ENCODE measurements around the gene GPR152.
"Not testable (repeated sequence)": the region's sequence is repeated elsewhere in the genome, so short reads cannot be mapped to it uniquely, and the experiment has no call there.

The GPR152 gene

DNA sequence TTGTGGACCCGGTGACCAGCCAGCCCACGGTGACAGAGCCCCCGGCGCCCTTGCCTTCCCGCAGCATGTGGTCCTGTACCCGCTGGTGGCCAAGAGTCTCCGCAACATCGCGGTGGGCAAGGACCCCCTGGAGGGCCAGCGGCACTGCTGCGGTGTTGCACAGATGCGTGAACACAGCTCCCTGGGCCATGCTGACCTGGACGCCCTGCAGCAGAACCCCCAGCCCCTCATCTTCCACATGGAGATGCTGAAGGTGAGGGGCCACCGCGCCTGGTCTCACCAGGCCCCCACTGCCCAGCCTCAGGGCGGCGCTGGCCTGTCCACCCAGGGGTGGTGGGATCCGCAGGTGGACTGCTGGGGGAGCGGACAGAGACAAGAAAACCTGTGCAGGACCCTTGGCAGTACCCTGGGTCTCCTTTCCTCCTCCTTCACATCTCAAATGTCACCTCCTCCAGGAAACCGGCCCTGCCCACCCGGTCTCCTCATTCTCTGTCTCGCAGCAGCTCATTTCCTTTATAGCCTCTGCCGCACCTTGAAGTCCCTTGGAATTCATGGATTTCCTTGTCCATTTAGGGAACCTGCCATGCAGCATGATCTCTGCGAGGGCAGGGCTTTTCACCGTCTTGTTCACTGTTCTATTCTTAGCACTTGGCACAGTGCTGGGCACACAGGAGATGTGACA lies 36.8 kb upstream of the GPR152 start:
- no peak for DNase-seq (ENCODE audit: low spot score)

DNA sequence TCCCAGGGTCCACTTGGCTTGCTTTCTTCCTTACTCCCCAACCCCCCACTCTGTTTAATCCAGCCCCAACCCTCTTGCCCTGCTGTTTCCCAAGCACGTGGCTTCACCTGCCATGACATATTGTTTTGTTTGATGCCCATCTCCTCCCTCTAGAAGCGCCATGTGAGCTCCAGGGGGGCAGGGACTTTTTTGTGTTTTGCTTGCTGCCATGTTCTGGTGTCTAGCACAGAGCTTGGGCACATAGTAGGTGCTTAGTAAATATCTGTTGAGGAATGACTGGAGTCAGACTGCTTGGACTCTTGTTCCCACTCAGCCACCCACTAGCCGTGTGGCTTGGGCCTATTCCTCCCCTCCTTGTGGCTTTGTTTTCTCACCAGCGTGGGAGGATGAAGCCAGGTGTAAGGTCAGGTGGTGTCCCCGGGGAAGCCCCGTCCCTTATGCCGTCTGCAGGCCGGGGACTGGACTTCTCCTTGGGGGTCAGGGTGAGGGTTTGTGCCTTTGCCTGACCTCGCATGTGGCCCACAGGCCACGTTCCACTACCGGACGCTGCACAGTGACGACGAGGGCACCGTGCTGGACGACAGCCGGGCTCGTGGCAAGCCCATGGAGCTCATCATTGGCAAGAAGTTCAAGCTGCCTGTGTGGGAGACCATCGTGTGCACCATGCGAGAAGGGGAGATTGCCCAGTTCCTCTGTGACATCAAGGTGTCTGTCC lies 34.1 kb upstream of the GPR152 start:
- no peak for DNase-seq (ENCODE audit: low spot score)

DNA sequence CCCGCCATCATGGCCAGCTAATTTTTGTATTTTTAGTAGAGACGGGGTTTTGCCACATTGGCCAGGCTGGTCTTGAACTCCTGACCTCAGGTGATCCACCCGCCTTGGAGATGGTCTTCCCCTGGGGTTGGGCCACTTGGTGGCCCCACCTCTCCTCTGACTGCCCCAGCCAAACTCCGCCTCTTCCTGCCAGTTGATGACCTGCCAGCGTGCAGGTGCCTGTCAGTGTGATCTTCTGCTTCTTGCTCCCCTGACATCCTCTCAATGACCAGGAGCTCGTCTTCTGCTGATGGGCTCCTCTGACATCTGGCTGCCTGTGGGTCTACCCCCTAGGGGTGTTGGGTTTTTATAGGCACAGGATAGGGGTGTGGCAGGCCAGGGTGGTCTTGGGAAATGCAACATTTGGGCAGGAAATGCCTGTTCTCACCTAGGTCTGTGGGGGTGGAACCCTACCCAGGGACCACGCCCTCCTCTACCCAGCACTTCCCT lies 33.4 kb upstream of the GPR152 start:
- DNase-seq (ENCODE audit: low spot score): peak; percentile 54

DNA sequence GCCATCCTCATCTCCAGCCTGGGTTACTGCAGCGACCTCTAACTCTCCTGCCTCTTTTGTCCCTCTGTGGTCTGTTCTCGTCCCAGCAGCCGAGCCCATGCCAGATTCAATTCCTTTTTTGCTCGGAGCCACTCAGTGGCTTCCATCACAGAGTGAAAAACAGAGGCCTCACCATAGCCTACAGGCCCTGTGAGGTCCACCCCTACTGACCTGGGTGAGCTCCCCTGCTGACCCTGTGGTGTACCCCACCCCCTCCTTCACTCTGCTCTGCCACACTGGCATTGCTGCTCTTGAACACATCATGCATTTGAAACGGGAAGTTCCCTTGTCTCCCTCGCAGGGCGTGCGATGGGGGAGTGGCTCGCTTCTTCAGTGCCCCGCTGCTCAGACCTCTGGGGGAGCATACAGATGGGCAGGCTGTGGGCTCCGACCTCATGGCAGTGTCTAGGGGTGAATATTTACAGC lies 32.4 kb upstream of the GPR152 start:
- DNase-seq (ENCODE audit: low spot score): peak; percentile 60

DNA sequence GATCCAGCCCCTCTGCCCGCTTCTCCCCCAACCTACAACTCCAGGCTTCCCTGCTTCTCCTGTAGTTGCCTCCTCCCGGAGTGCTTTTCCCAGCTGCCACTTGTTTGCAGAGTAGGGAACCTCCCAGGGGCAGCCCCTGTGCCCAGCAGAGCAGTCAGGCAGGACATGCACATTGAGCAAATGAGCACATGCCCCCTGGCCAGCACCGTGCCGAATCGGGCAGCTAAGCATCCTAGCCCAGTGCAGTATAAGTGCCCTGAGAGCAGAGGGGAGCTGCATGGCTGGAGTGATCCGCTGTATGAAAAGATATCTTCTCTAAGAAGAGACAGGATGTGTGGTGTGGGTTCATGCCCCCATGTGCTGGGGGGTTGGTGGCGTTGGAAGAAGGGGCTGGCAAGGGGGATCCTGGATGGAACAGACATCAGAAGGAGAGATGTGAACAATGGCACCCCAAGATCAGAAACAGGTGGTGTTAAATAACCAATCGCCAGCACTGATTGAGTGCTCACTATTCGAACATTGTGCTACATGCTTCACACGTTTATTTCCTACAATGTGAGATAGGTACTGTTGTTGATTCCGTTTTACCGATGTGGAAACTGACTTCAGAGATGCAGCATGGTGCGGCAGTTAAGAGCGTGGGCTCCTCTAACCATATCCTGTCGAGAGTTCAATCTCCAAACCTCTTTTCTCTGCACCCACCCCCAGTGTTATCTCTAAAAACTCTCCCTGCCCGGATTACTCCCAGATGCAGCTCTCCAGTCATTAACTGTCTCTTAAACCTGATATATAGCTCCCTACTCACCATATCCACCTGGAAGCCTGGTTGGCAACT lies 31.5 kb upstream of the GPR152 start:
- peak; percentile 43 for DNase-seq (ENCODE audit: low spot score)

DNA sequence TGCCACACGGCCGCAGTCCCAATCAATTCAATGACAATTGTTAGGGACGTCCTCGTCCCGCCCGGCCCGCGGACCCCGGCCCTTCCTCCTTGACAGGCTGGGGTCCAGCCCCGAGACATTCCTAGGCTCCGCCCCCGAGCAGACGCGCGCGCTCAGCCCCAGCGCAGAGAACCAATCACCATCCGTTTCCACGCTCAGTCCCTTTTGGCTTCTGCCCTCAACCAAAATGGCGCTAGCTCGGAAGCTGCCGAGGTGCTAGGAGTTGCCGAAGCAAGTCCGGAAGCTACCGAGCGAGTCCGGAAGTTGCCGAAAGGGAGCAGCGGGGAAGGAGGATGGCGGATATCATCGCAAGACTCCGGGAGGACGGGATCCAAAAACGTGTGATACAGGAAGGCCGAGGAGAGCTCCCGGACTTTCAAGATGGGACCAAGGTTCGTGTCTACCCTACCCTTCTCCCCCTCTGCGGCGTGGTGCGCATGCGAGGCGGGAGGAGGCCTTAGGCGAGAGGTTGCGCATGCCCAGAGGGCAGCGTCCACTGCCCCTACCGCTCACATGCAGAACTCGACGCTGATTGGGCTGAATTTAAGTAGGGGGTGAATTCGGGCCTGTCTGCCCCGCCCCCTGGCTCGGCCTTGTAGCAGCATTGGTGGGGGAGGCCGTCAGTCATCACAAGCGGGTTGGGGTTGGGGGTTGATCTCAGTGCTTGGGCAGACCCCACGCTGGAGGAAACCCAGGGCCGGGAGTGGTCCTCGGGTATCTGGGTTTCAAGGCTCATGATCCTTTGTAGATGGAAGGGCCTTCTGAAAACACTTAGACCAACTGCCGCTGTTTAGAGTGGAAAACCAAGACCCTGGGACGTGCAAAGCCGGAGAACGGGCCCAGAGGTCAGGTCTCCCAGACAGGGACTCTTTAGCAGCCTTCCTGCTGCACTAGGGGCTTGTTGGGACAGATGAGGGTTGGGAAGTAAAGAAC lies 30.6 kb upstream of the GPR152 start, which contains the start of gene AIP:
Gene AIP (plus strand): TSS at position 200 of the 972 bp plus-strand sequence. CDS start 133 bp downstream, at position 333.
- DNase-seq (ENCODE audit: low spot score): peak; percentile 98

DNA sequence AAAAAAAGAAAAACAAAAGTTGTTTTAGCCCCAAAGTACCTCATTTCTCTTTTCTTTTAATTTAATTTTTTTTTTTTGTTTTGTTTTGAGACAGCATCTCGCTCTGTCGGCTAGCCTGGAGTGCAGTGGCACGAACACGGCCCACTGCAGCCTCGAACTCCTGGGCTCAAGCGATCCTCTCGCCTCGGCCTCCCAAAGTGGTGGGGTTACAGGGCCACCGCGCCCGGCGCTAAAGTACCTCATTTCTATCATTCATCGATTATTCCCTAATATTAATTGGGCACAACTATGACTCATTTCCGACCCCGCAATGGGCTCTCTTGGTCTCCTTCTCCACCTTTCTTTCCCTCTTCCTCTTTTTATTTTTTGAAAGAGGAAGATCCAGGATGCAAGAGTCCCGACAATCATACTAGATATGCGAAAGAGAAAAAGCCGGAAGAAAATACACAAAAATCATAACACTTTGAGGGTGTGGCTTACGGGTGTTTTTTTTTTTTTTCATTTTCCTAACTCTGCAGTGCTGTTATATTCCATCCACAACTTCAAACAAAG lies 29.8 kb upstream of the GPR152 start:
- no peak for DNase-seq (ENCODE audit: low spot score)

DNA sequence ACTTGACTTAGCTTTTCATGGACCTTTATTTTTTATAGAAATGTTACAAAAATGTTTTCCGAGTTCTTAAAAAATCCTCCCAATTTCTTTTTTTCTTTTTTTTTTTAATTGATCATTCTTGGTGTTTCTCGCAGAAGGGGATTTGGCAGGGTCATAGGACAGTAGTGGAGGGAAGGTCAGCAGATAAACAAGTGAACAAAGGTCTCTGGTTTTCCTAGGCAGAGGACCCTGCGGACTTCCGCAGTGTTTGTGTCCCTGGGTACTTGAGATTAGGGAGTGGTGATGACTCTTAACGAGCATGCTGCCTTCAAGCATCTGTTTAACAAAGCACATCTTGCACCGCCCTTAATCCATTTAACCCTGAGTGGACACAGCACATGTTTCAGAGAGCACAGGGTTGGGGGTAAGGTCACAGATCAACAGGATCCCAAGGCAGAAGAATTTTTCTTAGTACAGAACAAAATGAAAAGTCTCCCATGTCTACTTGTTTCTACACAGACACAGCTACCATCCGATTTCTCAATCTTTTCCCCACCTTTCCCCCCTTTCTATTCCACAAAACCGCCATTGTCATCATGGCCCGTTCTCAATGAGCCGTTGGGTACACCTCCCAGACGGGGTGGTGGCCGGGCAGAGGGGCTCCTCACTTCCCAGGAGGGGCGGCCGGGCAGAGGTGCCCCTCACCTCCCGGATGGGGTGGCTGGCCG lies 25.0 kb upstream of the GPR152 start:
- not testable (repeated sequence) for DNase-seq (ENCODE audit: low spot score)

DNA sequence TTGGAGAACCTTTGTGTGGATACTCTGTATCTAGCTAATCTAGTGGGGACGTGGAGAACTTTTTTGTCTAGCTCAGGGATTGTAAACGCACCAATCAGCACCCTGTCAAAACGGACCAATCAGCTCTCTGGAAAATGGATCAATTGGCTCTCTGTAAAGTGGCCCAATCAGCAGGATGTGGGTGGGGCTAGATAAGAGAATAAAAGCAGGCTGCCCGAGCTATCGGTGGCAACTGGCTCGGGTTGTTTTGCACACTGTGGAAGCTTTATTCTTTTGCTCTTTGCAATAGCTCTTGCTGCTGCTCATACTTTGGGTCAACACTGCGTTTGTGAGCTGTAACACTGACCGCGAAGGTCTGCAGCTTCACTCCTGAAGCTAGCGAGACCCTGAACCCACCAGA lies 24.2 kb upstream of the GPR152 start:
- not testable (repeated sequence) for DNase-seq (ENCODE audit: low spot score)

DNA sequence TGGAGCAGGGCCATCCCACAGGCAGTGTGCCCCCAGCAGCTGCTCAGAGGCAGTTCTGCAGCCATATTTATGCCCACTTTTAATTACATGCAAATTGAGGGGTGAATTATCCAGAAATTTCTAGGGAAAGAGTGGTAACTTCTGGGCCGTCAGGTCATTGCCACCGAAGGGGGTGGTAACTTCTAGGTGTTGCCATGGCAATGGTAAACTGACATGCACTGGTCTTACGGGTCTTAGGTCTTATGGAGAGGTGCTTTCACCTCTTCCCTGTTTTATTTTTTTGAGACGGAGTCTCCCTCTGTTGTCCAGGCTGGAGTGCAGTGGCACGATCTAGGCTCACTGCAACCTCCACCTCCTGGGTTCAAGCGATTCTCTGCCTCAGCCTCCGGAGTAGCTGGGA lies 20.4 kb upstream of the GPR152 start:
- DNase-seq (ENCODE audit: low spot score): no peak

DNA sequence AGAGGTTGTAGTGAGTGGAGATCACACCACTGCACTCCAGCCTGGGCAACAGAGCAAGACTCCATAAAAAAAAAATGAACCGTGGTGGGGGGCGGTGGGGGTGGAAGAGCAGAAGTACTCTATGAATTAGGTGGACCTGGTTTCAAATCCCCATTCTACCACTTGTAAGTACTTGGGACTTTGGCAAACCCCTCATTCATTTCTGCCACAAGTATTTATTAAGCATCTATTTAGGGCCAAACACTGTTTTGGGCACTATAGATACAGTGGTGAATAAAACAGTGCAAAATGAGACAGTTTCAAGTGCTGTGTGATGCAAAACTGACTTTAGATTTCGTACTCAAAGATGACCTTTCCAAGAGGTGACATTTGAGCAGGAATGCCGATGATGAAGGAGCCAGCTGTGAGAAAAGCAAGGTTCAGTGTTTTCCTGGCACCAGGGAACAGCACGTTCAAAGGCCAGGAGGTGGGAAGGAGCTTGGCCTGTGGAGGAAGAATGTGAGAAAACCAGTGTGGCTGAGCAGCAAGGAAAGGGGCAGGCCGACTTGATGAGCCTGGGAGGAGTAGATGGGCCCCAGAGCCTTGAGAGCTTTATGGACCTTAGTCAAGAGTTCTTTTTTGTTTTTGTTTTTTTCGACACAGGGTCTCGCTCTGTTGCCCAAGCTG lies 17.9 kb upstream of the GPR152 start:
- DNase-seq (ENCODE audit: low spot score): no peak

DNA sequence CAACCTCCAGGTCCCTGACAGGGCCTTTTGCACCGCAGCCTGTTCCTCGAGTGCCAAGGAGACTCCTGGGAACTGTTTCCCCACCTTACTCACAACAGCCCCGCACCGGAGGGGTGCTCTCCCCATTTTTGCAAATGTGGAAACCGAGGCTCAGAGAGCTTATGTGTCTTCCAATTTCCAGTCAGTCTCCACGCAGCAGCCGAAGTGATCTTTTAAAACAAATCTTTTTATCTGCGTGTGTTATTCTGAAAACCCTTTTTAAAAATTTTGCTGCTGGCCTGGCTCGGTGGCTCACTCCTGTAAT lies 16.9 kb upstream of the GPR152 start:
- DNase-seq (ENCODE audit: low spot score): no peak

DNA sequence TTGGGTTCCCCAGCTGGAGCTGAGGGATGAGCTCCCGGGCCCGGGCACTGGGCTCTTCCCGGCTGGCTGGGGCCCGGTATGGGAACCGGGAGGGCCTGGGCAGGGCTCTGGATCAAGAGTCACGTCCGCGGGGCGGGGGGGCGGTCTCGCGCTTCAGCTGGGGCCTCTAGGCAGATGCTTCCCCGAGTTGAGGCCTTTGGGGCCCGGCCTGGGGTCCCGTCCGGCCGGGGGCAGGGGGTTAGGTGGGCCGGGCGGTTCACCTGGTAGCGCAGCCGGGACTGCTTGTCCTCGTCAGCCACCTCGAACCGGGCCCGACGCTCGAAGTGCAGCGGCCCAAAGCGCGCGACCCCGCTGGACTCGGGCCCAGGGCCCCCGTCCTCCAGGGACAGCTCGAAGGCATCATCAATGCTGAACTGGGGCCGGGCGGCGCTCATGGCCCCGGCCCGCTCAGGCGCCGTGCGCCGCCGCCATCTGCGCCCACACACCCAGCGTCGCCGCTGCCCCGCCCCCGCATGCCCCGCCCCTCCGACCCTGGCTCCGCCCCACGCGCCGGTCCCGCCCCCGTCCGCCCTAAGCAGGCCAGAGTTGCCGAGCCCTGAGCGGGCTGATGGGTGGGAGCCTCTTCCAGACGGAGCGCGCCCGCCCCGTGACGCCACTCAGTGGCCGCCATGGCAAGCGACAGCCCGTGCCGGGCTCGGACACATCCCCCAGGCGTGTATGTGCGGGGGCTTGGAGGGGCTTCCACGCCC lies 16.4 kb upstream of the GPR152 start, which contains the start of gene TMEM134:
Gene TMEM134 (minus strand): TSS at position 493 of the 749 bp plus-strand sequence. CDS start 59 bp downstream, at position 434.
- peak; percentile 93 for DNase-seq (ENCODE audit: low spot score)

DNA sequence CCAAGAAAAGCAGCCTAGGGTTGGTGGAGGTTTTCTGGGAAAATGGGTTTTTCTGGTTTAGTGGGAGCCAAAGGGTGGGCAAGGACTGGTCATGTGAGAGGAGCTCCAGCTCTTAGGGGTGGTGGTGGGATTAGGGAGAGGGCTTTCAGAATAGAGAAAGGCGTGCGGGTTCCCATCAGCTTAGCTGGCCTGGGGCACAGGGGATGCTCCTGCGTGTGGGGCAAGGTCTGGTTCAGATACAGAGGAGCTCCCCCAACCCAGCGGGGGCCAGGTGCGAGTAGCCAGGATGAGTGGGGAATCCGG lies 15.9 kb upstream of the GPR152 start:
- DNase-seq (ENCODE audit: low spot score): no peak

DNA sequence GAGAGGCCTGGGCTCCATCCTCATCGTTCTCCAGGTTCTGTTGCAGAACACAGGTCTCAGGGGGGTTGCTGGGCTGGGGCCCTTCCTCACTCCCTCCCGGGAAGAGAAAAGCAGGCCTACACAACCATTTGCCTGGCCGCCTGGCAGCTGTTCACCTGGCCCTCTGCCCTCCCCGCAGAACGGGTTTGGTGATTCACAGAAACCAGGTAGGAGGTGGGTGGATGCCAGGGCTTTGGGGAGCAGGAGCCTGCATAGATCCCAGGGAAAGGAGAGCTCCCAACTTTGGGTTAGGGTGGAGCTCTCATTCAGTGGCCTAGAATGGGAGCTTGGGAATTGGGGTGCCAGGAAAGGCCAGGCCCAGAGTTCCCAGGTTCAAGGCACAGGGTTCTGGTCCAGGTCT lies 15.5 kb upstream of the GPR152 start:
- DNase-seq (ENCODE audit: low spot score): no peak

DNA sequence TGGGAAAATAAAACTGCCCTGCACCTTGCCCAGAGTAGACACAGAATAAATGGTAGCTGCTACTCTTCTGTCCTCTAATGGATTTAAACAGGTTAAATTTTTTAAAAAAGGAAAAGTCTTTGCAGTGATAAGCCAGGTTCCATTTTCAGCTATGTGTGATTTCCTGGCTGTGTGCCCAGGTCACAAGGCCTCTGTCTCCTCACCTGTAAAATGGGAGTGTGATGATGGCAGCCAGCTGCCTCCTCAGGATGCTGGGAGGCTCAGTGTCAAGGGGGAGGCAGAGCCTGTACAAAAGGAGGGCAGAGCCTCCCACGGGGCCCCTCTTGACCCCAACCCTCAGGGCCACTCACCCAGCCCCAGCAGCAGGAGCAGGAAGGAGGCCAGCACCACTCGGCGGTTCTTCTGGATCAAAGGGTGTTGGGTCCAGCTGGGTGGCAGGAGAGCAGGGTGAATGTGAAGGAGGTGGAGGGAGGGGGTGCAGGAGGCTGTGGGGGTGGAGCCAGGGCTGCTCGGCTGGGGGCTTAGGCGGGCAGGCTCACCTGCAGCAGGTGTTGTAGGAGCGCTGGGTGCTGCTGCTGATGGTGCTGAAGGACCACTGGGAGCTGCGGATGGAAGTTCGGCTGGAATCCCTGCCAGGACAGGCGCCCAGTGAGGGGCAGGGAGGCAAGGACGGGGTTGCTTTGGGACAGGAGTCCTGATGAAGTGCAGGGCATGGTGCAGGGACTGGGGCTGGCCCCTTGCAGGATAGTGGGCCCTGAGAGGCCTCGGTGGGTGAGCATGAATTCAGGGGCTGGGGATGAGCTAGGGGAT lies 14.6 kb upstream of the GPR152 start:
- DNase-seq (ENCODE audit: low spot score): no peak

DNA sequence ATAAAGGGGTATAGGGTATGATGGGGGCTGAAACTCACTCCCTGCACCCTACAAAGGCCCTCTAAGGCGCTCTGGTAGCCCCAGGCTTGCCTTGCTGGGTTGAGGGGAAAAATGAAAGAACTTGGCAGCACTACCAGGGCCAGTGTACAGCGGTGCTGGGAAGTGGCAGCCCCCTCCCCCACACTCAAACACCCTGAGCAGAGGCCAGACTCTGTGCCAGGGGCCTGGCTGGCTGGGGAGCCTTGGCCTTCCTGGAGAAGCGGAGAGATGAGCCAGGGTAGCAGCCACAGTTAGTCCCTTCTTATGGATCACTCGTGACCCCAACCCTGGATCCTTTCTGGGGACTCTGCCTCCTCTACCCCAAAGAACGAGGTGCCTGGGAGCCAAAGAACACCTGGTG lies 13.8 kb upstream of the GPR152 start:
- no peak for DNase-seq (ENCODE audit: low spot score)

DNA sequence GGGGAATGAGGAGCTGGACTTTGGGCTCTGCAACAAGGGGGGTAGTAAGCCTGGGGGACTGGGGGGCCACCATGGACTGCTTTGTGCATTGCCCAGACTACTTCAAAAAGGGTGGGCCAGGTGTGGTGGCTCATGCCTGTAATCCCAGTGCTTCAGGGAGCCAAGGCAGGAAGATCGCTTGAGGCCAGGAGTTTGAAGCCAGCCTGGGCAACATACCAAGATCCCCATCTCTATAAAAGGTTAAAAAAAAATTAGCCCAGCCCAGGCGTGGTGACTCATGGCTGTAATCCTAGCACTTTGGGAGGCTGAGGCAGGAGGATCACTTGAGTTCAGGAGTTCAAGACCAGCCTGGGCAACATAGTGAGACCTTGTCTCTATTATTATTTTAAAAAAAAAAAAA lies 13.0 kb upstream of the GPR152 start:
- not testable (repeated sequence) for DNase-seq (ENCODE audit: low spot score)

DNA sequence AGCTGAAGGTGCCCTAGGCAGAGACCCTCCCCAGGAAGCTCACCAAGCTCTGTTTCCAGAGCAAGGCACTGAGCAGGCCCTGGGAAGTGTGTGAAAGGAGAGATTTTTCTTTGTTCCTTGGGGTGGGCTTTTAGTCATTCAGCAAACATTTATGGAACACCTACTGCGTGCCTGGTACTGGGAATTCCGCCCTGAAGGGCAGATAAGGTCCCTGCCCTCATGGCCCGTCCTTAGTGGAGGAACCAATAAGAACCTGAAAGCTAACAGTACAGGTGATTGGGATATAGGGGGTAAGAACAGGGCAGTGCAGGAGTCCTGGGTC lies 12.6 kb upstream of the GPR152 start:
- DNase-seq (ENCODE audit: low spot score): no peak

Measured in CD4-positive, alpha-beta T cell treated with Interleukin-15 for 4 hours (primary cell).